HFF-Myc (cell line): ENCODE data around the gene IGHMBP2.

ENCODE experiments used
- DNase-seq: peaks from one replicate; pipeline ENCODE4 v3.0.0-alpha.2; 2011; ENCODE audit warnings: low read depth; ENCODE audit errors: extremely low read depth
- H3K4me3 ChIP-seq: replicated peaks from 2 replicates; pipeline ENCODE4 v1.5.1; 2011; ENCODE audit warnings: low read depth, mild to moderate bottlenecking, control low read depth, low read length
- TF ChIP-seq, protein P1 (sequence below): IDR thresholded peaks from 2 replicates; pipeline ENCODE4 v1.5.1; 2012; ENCODE audit warnings: mild to moderate bottlenecking, low read depth, low read length, control low read depth; ENCODE audit errors: missing control alignments

Gene IGHMBP2

DNA sequence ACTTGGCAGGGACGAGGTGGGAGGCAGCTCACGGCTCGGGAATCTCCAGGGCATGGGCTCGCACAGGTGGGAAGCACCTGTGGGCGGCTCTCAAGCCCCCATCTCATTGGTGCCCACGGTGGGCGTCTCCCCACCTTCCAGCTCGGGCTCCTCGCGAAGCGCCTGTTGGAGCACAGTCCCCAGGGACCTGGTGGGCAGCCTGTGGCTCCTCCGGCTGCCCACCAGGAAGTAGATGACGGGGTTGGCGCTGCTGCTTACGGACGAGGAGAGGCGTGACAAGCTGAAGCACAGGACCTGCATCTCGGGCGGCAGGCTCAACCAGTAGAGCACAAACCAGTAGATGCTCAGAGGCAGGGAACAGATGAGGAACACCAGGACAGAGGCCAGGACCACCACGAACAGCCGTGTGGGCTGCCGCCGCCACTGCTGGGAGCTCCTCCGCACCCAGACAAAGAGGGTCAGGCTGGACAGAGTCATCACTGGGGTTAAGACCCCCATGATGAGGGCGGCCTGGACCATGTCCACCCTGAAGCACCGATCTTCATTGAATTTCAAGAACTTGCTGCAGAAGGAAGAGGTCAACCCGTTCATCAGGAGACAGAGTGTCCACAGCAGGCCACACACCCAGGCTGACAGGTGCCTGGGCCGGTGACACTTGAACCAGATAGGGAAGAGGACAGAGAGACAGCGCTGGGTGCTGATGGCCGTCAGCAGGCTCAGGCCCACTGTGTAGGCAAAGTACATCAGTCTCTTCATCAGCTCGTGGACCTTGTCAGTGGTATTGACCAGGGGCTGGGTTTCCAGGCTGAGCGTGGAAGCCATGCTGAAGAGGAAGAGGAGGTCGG lies 76.5 kb downstream of the IGHMBP2 start:
- TF ChIP-seq, protein P1, sequence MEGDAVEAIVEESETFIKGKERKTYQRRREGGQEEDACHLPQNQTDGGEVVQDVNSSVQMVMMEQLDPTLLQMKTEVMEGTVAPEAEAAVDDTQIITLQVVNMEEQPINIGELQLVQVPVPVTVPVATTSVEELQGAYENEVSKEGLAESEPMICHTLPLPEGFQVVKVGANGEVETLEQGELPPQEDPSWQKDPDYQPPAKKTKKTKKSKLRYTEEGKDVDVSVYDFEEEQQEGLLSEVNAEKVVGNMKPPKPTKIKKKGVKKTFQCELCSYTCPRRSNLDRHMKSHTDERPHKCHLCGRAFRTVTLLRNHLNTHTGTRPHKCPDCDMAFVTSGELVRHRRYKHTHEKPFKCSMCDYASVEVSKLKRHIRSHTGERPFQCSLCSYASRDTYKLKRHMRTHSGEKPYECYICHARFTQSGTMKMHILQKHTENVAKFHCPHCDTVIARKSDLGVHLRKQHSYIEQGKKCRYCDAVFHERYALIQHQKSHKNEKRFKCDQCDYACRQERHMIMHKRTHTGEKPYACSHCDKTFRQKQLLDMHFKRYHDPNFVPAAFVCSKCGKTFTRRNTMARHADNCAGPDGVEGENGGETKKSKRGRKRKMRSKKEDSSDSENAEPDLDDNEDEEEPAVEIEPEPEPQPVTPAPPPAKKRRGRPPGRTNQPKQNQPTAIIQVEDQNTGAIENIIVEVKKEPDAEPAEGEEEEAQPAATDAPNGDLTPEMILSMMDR: no peak
- no peak for DNase-seq
- no peak overlapping the region for H3K4me3 ChIP-seq

- H3K4me3 ChIP-seq: no peak within 1 kb of the TSS
- DNase-seq: no peak
- TF ChIP-seq, protein P1: no peak
Observed at GRCh38 chr11:68980776-68981065, 77.0 kb downstream of the IGHMBP2 start, which contains the start of gene MRGPRD. Gene MRGPRD, minus strand, starts transcription at chr11:68980986. Its CDS starts 0 bp downstream, at chr11:68980986.

- H3K4me3 ChIP-seq: no peak overlapping the region
- no peak for DNase-seq
- TF ChIP-seq, protein P1: no peak
Observed at GRCh38 chr11:68982134-68982533, 78.4 kb downstream of the IGHMBP2 start.

GRCh38 chr11:68983801-68984200 lies 80.1 kb downstream of the IGHMBP2 start:
- no peak for DNase-seq
- TF ChIP-seq, protein P1: no peak
- no peak overlapping the region for H3K4me3 ChIP-seq

- no peak for DNase-seq
- TF ChIP-seq, protein P1: no peak
- H3K4me3 ChIP-seq: no peak overlapping the region
Observed at GRCh38 chr11:68987211-68987610, 83.5 kb downstream of the IGHMBP2 start.

GRCh38 chr11:68988491-68988890 lies 84.8 kb downstream of the IGHMBP2 start:
- no peak for DNase-seq
- H3K4me3 ChIP-seq: no peak overlapping the region
- TF ChIP-seq, protein P1: no peak
